ENCODE results near the gene EOLA2. TPM values are rescaled to one million over a fixed set of nuclear protein-coding genes. Genes with fewer than 3 reads are reported as not detected.

The EOLA2 gene
- polyA plus RNA-seq, 3 donors, result 10.1 to 66.6 (median 22.5) TPM

- peak overlapping the region; percentile 79 to 92 for H3K27ac ChIP-seq (ENCODE audit: low read depth in 1 of 2, low read length in 2 of 2)
- H3K27me3 ChIP-seq (ENCODE audit: control insufficient read depth in 2 of 2, insufficient read depth in 2 of 2, low read length in 2 of 2), result no peaks in the 10 kb centered on the region
- no peak for TF ChIP-seq CTCF (IDR thresholded peaks at IDR 0.05)
- Mint-ChIP-seq H3K9me3 (peaks cover 0 to 15% (median 8%) of the 10 kb centered on the region in 7 donors), H3K27me3 (ENCODE audit: low read depth in 3 of 3) (peaks cover 0 to 4% (median 3%) of the 10 kb centered on the region in 3 donors), H3K27ac (peak overlapping the region; percentile 93 to 99 (median 98)), H3K36me3 (peaks cover 4 to 14% of the 10 kb centered on the region in 2 donors), H3K4me3 (peak overlapping the region; percentile 84 to 91), H3K4me1 (peaks cover 21% of the 10 kb centered on the region)
- no peak for DNase-seq
- peak overlapping the region; percentile 65 for H3K9ac ChIP-seq (ENCODE audit: insufficient read depth, low read length, poor library complexity, severe bottlenecking)
- H3K4me1 ChIP-seq (ENCODE audit: control insufficient read depth in 1 of 2, insufficient read depth in 2 of 2, low read length in 2 of 2), result peaks cover 10 to 16% of the 10 kb centered on the region in 2 donors
- H4K20me1 ChIP-seq (ENCODE audit: insufficient read depth, low read length), result no peaks in the 10 kb centered on the region
- WGBS (ENCODE audit: insufficient coverage), result 3% methylated on average over 8 of the region's 17 CpGs
- H3K4me2 ChIP-seq (replicated peaks; ENCODE audit: extremely low read depth, low read length, poor library complexity, severe bottlenecking), result peak overlapping the region; percentile 71
- H3K4me3 ChIP-seq (replicated peaks in 1 of 3; ENCODE audit: low read depth in 2 of 3, low read length in 3 of 3), result peak overlapping the region; percentile 39 to 79 (median 56)
- intact Hi-C loops (cut with micrococcal nuclease), result no loop called here
- H2AFZ ChIP-seq (ENCODE audit: insufficient read depth, low read depth, low read length, poor library complexity, severe bottlenecking), result no peak overlapping the region
- no peaks in the 10 kb centered on the region for H3K9me3 ChIP-seq (replicated peaks in 1 of 2; ENCODE audit: control insufficient read depth in 1 of 2, insufficient read depth in 1 of 2, low read length in 2 of 2)
- H3K79me2 ChIP-seq (ENCODE audit: insufficient read depth, low read length), result peaks cover 11% of the 10 kb centered on the region
- peaks cover 0 to 10% of the 10 kb centered on the region in 2 donors for H3K36me3 ChIP-seq (replicated peaks in 1 of 2; ENCODE audit: control insufficient read depth in 1 of 2, insufficient read depth in 2 of 2, low read length in 2 of 2)
Observed at GRCh38 chrX:149939655-149939904, 1.3 kb upstream of the EOLA2 start.

DNA sequence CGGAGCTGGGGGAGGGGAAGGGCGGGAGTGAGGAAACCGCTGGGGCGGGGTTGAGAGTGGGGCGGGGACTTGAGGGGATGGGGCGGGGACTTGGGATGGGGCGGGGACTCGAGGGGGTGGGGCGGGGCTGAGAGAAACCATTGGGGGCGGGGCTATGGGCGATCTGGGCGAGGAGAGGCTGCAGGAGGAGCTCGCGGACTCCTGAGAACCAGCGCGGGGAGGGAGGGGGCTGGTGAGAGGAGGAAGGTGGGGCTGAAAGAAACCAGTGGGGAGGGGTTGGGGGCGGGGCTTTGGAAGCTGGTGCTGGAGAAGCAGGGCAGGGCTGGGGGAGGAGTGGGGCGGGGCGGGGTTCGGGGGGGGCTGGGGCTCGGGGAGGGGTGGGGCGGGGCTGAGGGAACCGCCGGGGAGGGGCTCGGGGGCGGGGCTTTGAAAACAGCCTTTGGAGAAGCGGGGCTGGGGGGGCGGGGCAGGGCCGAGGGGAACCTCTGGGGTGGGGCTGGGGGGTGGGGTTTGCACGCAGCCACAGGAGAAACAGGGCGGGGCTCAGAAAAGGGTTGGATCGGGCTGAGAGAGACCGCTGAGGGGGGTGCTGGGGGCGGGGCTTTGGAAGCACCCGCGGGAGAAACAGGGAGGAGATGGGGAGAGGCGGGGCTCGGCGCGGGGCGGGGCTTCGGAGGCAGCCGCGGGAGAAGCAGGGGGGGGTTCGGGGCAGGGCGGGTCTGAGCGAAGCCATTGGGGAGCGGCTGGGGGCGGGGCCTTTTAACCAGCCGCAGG lies 777 bp upstream of the EOLA2 start:
- 0% methylated on average over 4 of the region's 50 CpGs for WGBS (ENCODE audit: insufficient coverage)
- H3K4me3 ChIP-seq (replicated peaks in 1 of 3; ENCODE audit: low read depth in 2 of 3, low read length in 3 of 3), result peak overlapping the region in 2 of 3 experiments; percentile 81 to 82
- peak overlapping the region; percentile 77 for H3K9ac ChIP-seq (ENCODE audit: insufficient read depth, low read length, poor library complexity, severe bottlenecking)
- H3K9me3 ChIP-seq (replicated peaks in 1 of 2; ENCODE audit: control insufficient read depth in 1 of 2, insufficient read depth in 1 of 2, low read length in 2 of 2), result no peaks in the 10 kb centered on the region
- H3K4me1 ChIP-seq (ENCODE audit: control insufficient read depth in 1 of 2, insufficient read depth in 2 of 2, low read length in 2 of 2), result peaks cover 10 to 16% of the 10 kb centered on the region in 2 donors
- H3K4me2 ChIP-seq (replicated peaks; ENCODE audit: extremely low read depth, low read length, poor library complexity, severe bottlenecking), result peak overlapping the region; percentile 71
- DNase-seq, result peak; percentile 84 to 94 (median 92)
- H3K27ac ChIP-seq (ENCODE audit: low read depth in 1 of 2, low read length in 2 of 2), result peak overlapping the region; percentile 87 to 95
- no peaks in the 10 kb centered on the region for H3K27me3 ChIP-seq (ENCODE audit: control insufficient read depth in 2 of 2, insufficient read depth in 2 of 2, low read length in 2 of 2)
- Mint-ChIP-seq H3K9me3 (peaks cover 0 to 15% (median 8%) of the 10 kb centered on the region in 7 donors), H3K27ac (peak overlapping the region; percentile 42 to 99 (median 98)), H3K27me3 (ENCODE audit: low read depth in 3 of 3) (peaks cover 0 to 3% (median 2%) of the 10 kb centered on the region in 3 donors), H3K36me3 (peaks cover 7 to 15% of the 10 kb centered on the region in 2 donors), H3K4me1 (peaks cover 21% of the 10 kb centered on the region), H3K4me3 (no peak overlapping the region)
- H2AFZ ChIP-seq (ENCODE audit: insufficient read depth, low read depth, low read length, poor library complexity, severe bottlenecking), result no peak overlapping the region
- H3K36me3 ChIP-seq (replicated peaks in 1 of 2; ENCODE audit: control insufficient read depth in 1 of 2, insufficient read depth in 2 of 2, low read length in 2 of 2), result peaks cover 0 to 8% of the 10 kb centered on the region in 2 donors
- peaks cover 11% of the 10 kb centered on the region for H3K79me2 ChIP-seq (ENCODE audit: insufficient read depth, low read length)
- intact Hi-C loops (cut with micrococcal nuclease), result no loop called here
- TF ChIP-seq CTCF (IDR thresholded peaks at IDR 0.05), result no peak
- no peaks in the 10 kb centered on the region for H4K20me1 ChIP-seq (ENCODE audit: insufficient read depth, low read length)

Data from CD14-positive monocyte (primary cell).